Neutrophil (primary cell): Measurements from ENCODE around the gene EDIL3.
"Not testable (repeated sequence)": the region's sequence is repeated elsewhere in the genome, so short reads cannot be mapped to it uniquely, and the experiment has no call there.

ENCODE experiments used
- H3K27ac ChIP-seq: fragments of 200-600 bp; sonication (generic); 2 replicates; pipeline ENCODE4 v1.5.1; 2016; ENCODE audit warnings: mild to moderate bottlenecking, moderate library complexity
- H3K27me3 ChIP-seq: fragments of 200-600 bp; sonication (generic); 2 replicates; pipeline ENCODE4 v1.6.0; 2016; ENCODE audit warnings: mild to moderate bottlenecking
- H3K36me3 ChIP-seq: fragments of 200-600 bp; sonication (generic); 2 replicates; pipeline ENCODE4 v1.5.1; 2017
- H3K4me1 ChIP-seq, 2 experiments: fragments of 200-600 bp in 1 of 2; sonication (generic) in 1 of 2; 1 replicate in 1 of 2; 2 replicates in 1 of 2; pipeline versions ENCODE4 v1.5.1 to v1.6.1; 2013 to 2016; ENCODE audit warnings: low read depth in 1 of 2, low read length in 1 of 2, mild to moderate bottlenecking in 1 of 2, moderate library complexity in 1 of 2; ENCODE audit not compliant: control insufficient read depth in 1 of 2, insufficient read depth in 1 of 2
- H3K4me3 ChIP-seq, 2 experiments: fragments of 200-600 bp in 1 of 2; sonication (generic) in 1 of 2; 1 replicate in 1 of 2; 2 replicates in 1 of 2; pipeline ENCODE4 v1.5.1; 2013 to 2016; ENCODE audit warnings: low read depth in 1 of 2, low read length in 1 of 2, mild to moderate bottlenecking in 1 of 2, moderate library complexity in 1 of 2
- H3K9me3 ChIP-seq: fragments of 200-600 bp; sonication (generic); 2 replicates; pipeline ENCODE4 v1.5.1; 2016
- TF ChIP-seq, protein P1 (sequence below): fragments of 200-600 bp; sonication (generic); IDR thresholded peaks from 2 replicates; pipeline ENCODE4 v1.5.1; 2016; ENCODE audit warnings: antibody characterized with exemption

The EDIL3 gene

DNA sequence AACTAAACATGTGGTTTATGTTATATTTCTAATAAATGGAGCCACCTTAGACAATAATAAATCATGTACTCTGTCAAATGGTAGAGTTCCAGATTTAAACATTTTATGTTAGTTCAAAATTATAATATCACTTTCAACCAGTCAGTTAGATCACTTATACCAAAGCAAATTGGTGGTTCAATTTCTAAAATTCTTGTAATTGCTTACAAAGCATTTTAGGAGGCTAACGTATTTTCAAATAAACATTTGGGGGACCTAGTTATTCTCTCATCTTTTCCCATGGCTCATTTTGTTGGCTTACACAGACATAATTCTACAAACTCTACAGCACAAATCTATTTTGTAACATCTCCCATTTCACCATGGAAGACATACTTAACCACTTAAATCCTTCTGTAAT, 39.9 kb downstream of the EDIL3 start:
- Histone ChIP-seq H3K9me3 (no peaks in the 10 kb centered on the region), H3K27me3 (no peaks in the 10 kb centered on the region), H3K27ac (no peak overlapping the region), H3K4me3 (no peak overlapping the region), H3K4me1 (no peaks in the 10 kb centered on the region), H3K36me3 (no peaks in the 10 kb centered on the region)
- TF ChIP-seq, protein P1, sequence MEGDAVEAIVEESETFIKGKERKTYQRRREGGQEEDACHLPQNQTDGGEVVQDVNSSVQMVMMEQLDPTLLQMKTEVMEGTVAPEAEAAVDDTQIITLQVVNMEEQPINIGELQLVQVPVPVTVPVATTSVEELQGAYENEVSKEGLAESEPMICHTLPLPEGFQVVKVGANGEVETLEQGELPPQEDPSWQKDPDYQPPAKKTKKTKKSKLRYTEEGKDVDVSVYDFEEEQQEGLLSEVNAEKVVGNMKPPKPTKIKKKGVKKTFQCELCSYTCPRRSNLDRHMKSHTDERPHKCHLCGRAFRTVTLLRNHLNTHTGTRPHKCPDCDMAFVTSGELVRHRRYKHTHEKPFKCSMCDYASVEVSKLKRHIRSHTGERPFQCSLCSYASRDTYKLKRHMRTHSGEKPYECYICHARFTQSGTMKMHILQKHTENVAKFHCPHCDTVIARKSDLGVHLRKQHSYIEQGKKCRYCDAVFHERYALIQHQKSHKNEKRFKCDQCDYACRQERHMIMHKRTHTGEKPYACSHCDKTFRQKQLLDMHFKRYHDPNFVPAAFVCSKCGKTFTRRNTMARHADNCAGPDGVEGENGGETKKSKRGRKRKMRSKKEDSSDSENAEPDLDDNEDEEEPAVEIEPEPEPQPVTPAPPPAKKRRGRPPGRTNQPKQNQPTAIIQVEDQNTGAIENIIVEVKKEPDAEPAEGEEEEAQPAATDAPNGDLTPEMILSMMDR = no peak

DNA sequence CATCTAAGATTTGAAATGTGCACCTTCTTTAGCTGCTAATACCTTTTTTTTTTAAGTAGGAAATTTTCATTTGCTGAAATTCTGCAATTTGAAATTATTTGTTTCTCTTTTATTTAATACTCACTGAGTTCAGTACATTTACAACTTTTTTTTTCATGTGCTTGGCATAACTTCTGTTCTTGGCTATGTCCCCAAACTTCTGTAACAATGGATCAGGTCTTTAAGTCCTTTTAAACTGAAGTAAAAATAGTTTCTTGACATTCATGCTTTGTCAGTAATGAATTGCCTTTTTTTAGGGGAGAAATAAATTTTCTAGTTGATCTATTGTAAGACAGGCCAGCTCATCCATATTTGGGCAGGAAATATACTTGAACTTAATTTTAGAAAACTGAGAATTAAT, 41.5 kb downstream of the EDIL3 start:
- no peaks in the 10 kb centered on the region for H3K4me1 ChIP-seq
- no peak overlapping the region for H3K4me3 ChIP-seq
- TF ChIP-seq, protein P1 = no peak
- no peak overlapping the region for H3K27ac ChIP-seq
- H3K36me3 ChIP-seq = no peaks in the 10 kb centered on the region
- H3K9me3 ChIP-seq = no peaks in the 10 kb centered on the region
- no peaks in the 10 kb centered on the region for H3K27me3 ChIP-seq

DNA sequence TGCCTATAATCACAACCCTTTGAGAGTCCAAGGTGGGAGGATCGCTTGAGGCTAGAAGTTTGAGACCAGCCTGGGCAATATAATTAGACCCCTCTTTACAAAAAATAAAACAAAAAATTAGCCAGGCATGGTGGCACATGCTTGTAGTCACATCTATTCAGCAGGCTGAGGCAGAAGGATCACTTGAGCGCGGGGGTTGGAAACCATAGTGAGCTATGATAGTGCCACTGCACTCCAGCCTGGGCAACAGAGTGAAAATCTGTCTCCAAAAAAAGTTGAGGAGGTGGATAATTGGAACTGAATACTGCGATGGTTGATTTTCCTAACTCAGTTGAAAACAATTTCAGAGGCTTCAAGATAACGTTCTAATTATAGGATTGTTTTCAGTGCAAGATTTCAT, 52.6 kb downstream of the EDIL3 start:
- TF ChIP-seq, protein P1 = no peak
- H3K27me3 ChIP-seq = no peaks in the 10 kb centered on the region
- H3K27ac ChIP-seq = no peak overlapping the region
- no peak overlapping the region for H3K4me3 ChIP-seq
- H3K4me1 ChIP-seq = no peaks in the 10 kb centered on the region
- no peaks in the 10 kb centered on the region for H3K9me3 ChIP-seq
- H3K36me3 ChIP-seq = no peaks in the 10 kb centered on the region

DNA sequence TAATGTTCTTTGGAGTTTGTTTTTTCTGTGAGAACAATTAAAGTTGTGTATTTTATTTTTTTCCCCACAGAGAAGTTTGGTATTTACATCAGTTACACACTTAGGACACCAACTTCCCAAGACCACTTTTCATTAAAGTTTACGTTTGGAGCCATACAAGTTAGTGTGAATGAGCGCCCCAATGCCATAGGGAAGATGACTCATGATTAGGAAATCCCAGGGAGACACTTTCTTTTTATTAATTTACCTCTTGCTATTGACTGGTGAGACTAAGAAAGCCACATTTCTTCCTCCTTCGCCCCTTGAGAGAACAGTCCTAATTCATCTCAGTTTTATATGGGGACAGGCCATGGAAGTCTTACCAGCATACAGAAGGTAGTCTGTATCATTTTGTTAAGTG, 57.1 kb downstream of the EDIL3 start:
- TF ChIP-seq, protein P1 = no peak
- Histone ChIP-seq H3K4me3 (no peak overlapping the region), H3K27ac (no peak overlapping the region), H3K36me3 (no peaks in the 10 kb centered on the region), H3K4me1 (no peaks in the 10 kb centered on the region), H3K27me3 (no peaks in the 10 kb centered on the region), H3K9me3 (no peaks in the 10 kb centered on the region)

DNA sequence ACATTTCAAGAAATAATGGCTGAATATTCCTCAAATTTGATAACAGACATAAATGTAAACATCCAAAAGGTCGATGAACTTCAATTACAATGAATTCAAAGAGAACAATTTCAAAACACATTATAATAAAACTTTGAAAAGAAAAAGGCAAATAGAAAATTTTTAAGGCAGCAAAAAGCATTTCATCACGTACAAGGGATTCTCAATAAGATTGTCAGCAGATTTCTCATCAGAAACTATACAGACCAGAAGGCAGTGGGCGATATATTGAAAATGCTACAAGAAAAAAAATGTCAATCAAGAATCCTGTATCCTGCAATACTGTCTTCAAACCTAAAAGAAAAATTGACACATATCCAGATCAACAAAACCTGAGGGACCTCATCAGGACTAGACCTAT, 62.0 kb downstream of the EDIL3 start:
- Histone ChIP-seq H3K27ac (no peak overlapping the region), H3K36me3 (no peaks in the 10 kb centered on the region)
- TF ChIP-seq, protein P1 = no peak

DNA sequence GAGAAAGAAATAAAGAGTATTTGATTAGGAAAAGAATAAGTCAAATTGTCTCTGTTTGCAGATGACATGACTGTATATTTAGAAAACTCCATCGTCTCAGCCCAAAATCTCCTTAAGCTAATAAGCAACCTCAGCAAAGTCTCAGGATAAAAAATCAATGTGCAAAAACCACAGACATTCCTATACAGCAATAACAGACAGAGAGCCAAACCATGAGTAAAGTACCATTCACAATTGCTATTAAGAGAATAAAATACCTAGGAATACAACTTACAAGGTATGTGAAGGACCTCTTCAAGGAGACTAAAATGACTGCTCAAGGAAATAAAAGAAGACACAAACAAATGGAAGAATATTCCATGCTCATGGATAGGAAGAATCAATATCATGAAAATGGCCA, 66.9 kb downstream of the EDIL3 start:
- not testable (repeated sequence) for H3K4me3 ChIP-seq, H3K36me3 ChIP-seq, H3K4me1 ChIP-seq, H3K27ac ChIP-seq, H3K27me3 ChIP-seq, H3K9me3 ChIP-seq

More for the DNA sequence above, 62.0 kb downstream of the EDIL3 start:
- Histone ChIP-seq H3K27me3 (no peaks in the 10 kb centered on the region), H3K4me3 (no peak overlapping the region), H3K9me3 (no peaks in the 10 kb centered on the region), H3K4me1 (no peaks in the 10 kb centered on the region)

DNA sequence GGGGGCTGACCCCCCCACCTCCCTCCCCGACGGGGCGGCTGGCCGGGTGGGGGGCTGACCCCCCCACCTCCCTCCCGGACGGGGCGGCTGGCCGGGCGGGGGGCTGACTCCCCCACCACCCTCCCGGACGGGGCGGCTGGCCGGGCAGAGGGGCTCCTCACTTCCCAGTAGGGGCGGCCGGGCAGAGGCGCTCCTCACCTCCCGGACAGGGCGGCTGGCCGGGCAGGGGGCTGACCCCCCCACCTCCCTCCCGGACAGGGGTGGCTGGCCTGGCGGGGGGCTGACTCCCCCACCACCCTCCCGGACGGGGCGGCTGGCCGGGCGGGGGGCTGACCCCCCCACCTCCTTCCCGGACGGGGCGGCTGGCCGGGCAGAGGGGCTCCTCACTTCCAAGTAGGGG, 72.4 kb downstream of the EDIL3 start:
- H3K4me3 ChIP-seq, H3K27ac ChIP-seq, H3K4me1 ChIP-seq, H3K36me3 ChIP-seq, H3K27me3 ChIP-seq, H3K9me3 ChIP-seq: not testable (repeated sequence)

GRCh38 chr5:84309850-84310249, 74.8 kb downstream of the EDIL3 start:
- H3K4me1 ChIP-seq, H3K36me3 ChIP-seq, H3K27me3 ChIP-seq, H3K27ac ChIP-seq, H3K9me3 ChIP-seq, H3K4me3 ChIP-seq: not testable (repeated sequence)
